ENCODE results near the gene LYG1. TPM values are rescaled to one million over a fixed set of nuclear protein-coding genes. Genes with fewer than 3 reads are reported as not detected.

LYG1 gene
- total and polyA plus RNA-seq, 2 of the 4 experiments (the other 2 are of a cell fraction), result 1.2 TPM; not detected in 1

DNA sequence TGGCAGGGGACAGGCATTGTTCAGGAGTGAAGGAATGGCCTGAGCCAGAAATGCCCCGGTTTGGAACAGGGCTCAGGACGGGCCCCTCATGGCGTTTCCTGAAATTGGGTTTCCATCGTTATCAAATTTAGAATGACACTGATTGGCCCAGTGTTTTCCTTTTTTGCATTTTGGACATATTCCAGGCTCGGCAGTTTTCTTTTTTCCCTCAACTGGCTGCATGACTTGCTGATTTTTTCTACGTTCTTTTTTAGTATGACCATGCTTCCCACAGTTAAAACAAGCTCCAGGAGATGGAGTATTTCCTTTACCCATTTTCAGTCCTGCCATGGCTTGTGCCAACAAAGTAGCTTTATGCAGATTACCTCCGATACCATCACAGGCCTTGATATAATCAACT lies 25.1 kb downstream of the LYG1 start:
- H3K4me2 ChIP-seq (ENCODE audit: low read depth, low read length), result no peak overlapping the region
- DNase-seq, result no peak

More for the DNA sequence above, 25.1 kb downstream of the LYG1 start:
- Histone ChIP-seq H4K20me1 (ENCODE audit: insufficient read depth, low read length) (no peaks in the 10 kb centered on the region; the same call in 1 of the 2 replicates), H4K5ac (ENCODE audit: low read depth, low read length) (no peak overlapping the region), H3K4ac (ENCODE audit: low read depth, low read length) (no peak overlapping the region), H3K23ac (ENCODE audit: low read depth, low read length) (no peak overlapping the region), H2BK15ac (ENCODE audit: low read depth, low read length) (no peak overlapping the region), H3K9me1 (ENCODE audit: insufficient read depth, low read length) (no peaks in the 10 kb centered on the region), H4K91ac (ENCODE audit: insufficient read depth, low read depth, low read length) (no peak overlapping the region), H3K14ac (replicated peaks; ENCODE audit: low read depth, low read length) (no peak overlapping the region), H2AK9ac (replicated peaks; ENCODE audit: low read depth, low read length, poor library complexity) (no peak overlapping the region), H3K79me1 (ENCODE audit: low read depth in 1 of 2, low read length in 2 of 2) (no peaks in the 10 kb centered on the region), H3K56ac (ENCODE audit: extremely low read depth, insufficient read depth, low read length) (no peak overlapping the region), H2BK120ac (ENCODE audit: low read depth, low read length) (no peak overlapping the region), H4K8ac (ENCODE audit: low read depth in 2 of 2, low read length in 2 of 2) (no peak overlapping the region), H3K9ac (ENCODE audit: low read depth, low read length) (no peak overlapping the region), H3K4me1 (ENCODE audit: control insufficient read depth, insufficient read depth, low read length) (peaks cover 3% of the 10 kb centered on the region; the same call in 1 of the 2 replicates), H3K27me3 (ENCODE audit: control insufficient read depth, insufficient read depth, low read length) (no peaks in the 10 kb centered on the region; the same call in 1 of the 2 replicates), H3K9me3 (ENCODE audit: control insufficient read depth, insufficient read depth, low read length) (peaks cover 6% of the 10 kb centered on the region), H2BK20ac (ENCODE audit: low read depth, low read length) (no peak overlapping the region), H3K27ac (ENCODE audit: insufficient read depth, low read length) (no peak overlapping the region), H2AFZ (replicated peaks; ENCODE audit: low read length, poor library complexity) (no peak overlapping the region), H3K36me3 (ENCODE audit: control insufficient read depth, insufficient read depth, low read length) (no peaks in the 10 kb centered on the region), H3K4me3 (ENCODE audit: insufficient read depth, low read depth, low read length) (no peak overlapping the region), H3K18ac (ENCODE audit: low read depth, low read length) (no peak overlapping the region), H2BK5ac (ENCODE audit: low read depth, low read length, poor library complexity, severe bottlenecking) (no peak overlapping the region), H2AK5ac (ENCODE audit: low read depth, low read length) (no peak overlapping the region)
- in situ Hi-C loops (cut with MboI; ENCODE audit: low sequenced_read_pairs), result no loop called here
- dilution Hi-C loops (cut with HindIII; ENCODE audit: low sequenced_read_pairs, unreplicated experiment), result no loop called here
- ChIA-PET CTCF (no interaction called here), POLR2A (ENCODE audit: unreplicated experiment) (no interaction called here)
- no peak for ATAC-seq (ENCODE audit: low read depth)
- WGBS, 2 experiments (ENCODE audit: extremely low coverage in 2 of 2, insufficient read length in 1 of 2), result 75% methylated on average over 5 of the region's 7 CpGs; no CpG with 5 or more reads in 1 of the 2 experiments
- BruUV-seq (replicated peaks), result no TSS peak
- TF ChIP-seq MXI1 (IDR thresholded peaks at IDR 0.05; ENCODE audit: borderline replicate concordance, low read depth, low read length) (no peak), SMC3 (IDR thresholded peaks at IDR 0.05; ENCODE audit: low read depth, low read length) (no peak), RFX5 (IDR thresholded peaks at IDR 0.05; ENCODE audit: low read depth, low read length) (no peak), CHD1 (IDR thresholded peaks at IDR 0.05; ENCODE audit: low read depth, low read length) (no peak), CTCF (conservative IDR thresholded peaks at IDR 0.05; ENCODE audit: low read depth, low read length) (no peak), RCOR1 (IDR thresholded peaks at IDR 0.05; ENCODE audit: insufficient replicate concordance, low read length) (no peak), MAZ (IDR thresholded peaks at IDR 0.05; ENCODE audit: borderline replicate concordance, low read depth, low read length) (no peak), FOS (IDR thresholded peaks at IDR 0.05; ENCODE audit: low read depth, low read length) (no peak), CEBPB (IDR thresholded peaks at IDR 0.05; ENCODE audit: low read depth, low read length) (no peak), RAD21 (IDR thresholded peaks at IDR 0.05; ENCODE audit: low read length) (no peak), MAFK (IDR thresholded peaks at IDR 0.05; ENCODE audit: low read depth, low read length) (no peak), NFE2L2 (IDR thresholded peaks at IDR 0.05; ENCODE audit: low read depth, low read length) (no peak), ELK1 (IDR thresholded peaks at IDR 0.05; ENCODE audit: borderline replicate concordance, low read depth, low read length) (no peak), POLR2A (IDR thresholded peaks at IDR 0.05; ENCODE audit: low read depth, low read length) (no peak)
- TF ChIP-seq, protein P1, sequence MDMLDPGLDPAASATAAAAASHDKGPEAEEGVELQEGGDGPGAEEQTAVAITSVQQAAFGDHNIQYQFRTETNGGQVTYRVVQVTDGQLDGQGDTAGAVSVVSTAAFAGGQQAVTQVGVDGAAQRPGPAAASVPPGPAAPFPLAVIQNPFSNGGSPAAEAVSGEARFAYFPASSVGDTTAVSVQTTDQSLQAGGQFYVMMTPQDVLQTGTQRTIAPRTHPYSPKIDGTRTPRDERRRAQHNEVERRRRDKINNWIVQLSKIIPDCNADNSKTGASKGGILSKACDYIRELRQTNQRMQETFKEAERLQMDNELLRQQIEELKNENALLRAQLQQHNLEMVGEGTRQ (IDR thresholded peaks at IDR 0.05; ENCODE audit: low read depth, low read length), result no peak
- intact Hi-C loops (cut with micrococcal nuclease), result no loop called here

Measured in IMR-90 (cell line).